HCT116 (cell line): Measurements from ENCODE around the gene DCTN1. TPM values are rescaled to one million over a fixed set of nuclear protein-coding genes. Genes with fewer than 3 reads are reported as not detected.

Experiments
- ATAC-seq: fragments of 200-7000 bp; cut with Tn5 transposase; 2 replicates; pipeline ENCODE4 v1.9.1; 2020; ENCODE audit warnings: mild to moderate bottlenecking, moderate library complexity
- BruUV-seq: library from RNA; stranded (reverse); fragments of 400-500 nt; replicated peaks from 2 replicates; lab custom pipeline; 2021; lab: Mats Ljungman, UMichigan
- CTCF ChIA-PET: fragments of 300-600 bp; sonication (Branson Sonifier 250); formaldehyde crosslinking; loops from one replicate; lab custom pipeline; 2021; ENCODE audit warnings: antibody characterized with exemption; lab: Charles Lee
- POLR2A ChIA-PET: fragments of 300-600, 350-600 bp; sonication (Branson Sonifier 250); formaldehyde crosslinking; loops from one replicate; lab custom pipeline; 2021; ENCODE audit warnings: antibody characterized with exemption; lab: Charles Lee
- RAD21 ChIA-PET, 2 experiments: fragments of 300-600 bp; sonication (Branson Sonifier 250); formaldehyde crosslinking; loops; one replicate each; lab custom pipeline; 2023; ENCODE audit warnings: low total read pairs in 2 of 2; ENCODE audit not compliant: uncharacterized antibody in 2 of 2, unreplicated experiment in 2 of 2, low non-redundant PET in 1 of 2; lab: Charles Lee
- DNase-seq: peaks from one replicate; pipeline ENCODE4 v3.0.0-alpha.2; 2010; ENCODE audit warnings: low read depth, low spot score
- H2AFZ ChIP-seq: fragments of 200-600 bp; shearing (Covaris generic), sonication (generic); 2 replicates; pipeline ENCODE4 v1.6.1; 2017; ENCODE audit warnings: low read depth, mixed run types, mixed read lengths, antibody characterized with exemption, low read length; ENCODE audit not compliant: poor library complexity, severe bottlenecking
- H3K27ac ChIP-seq: 2 replicates; pipeline ENCODE4 v1.5.1; 2012; ENCODE audit warnings: low read depth, low read length
- H3K27me3 ChIP-seq: fragments of 200-600 bp; sonication (generic); 2 replicates; pipeline ENCODE4 v1.6.1; 2016; ENCODE audit warnings: mixed run types, low read length, mixed read lengths; ENCODE audit not compliant: insufficient read depth
- H3K36me3 ChIP-seq, 2 experiments: fragments of 200-500 bp in 1 of 2; fragments of 200-600 bp in 1 of 2; sonication (Bioruptor generic) in 1 of 2; sonication (generic) in 1 of 2; 2 replicates each; pipeline versions ENCODE4 v1.5.1 to v1.6.1; 2014 to 2016; ENCODE audit warnings: low read length in 2 of 2, inconsistent platforms in 1 of 2, mixed read lengths in 1 of 2, mixed run types in 1 of 2; ENCODE audit not compliant: insufficient read depth in 2 of 2, control insufficient read depth in 1 of 2
- H3K4me1 ChIP-seq, 2 experiments: fragments of 200-600 bp in 1 of 2; sonication (generic) in 1 of 2; 2 replicates each; pipeline versions ENCODE4 v1.5.1 to v1.6.1; 2012 to 2017; ENCODE audit warnings: low read length in 2 of 2, inconsistent platforms in 1 of 2, mild to moderate bottlenecking in 1 of 2, mixed read lengths in 1 of 2, mixed run types in 1 of 2, moderate library complexity in 1 of 2; ENCODE audit not compliant: insufficient read depth in 2 of 2, control insufficient read depth in 1 of 2
- H3K4me2 ChIP-seq: fragments of 200-600 bp; sonication (generic); 2 replicates; pipeline ENCODE4 v1.6.1; 2017; ENCODE audit warnings: mixed run types, low read length, mixed read lengths
- H3K4me3 ChIP-seq, 2 experiments: fragments of 200-600 bp in 1 of 2; sonication (generic) in 1 of 2; replicated peaks in 1 of 2; 2 replicates each; pipeline ENCODE4 v1.5.1; 2011 to 2016; ENCODE audit warnings: low read length in 2 of 2, control low read depth in 1 of 2, low read depth in 1 of 2, mild to moderate bottlenecking in 1 of 2, mixed read lengths in 1 of 2, mixed run types in 1 of 2
- H3K79me2 ChIP-seq: fragments of 200-600 bp; sonication (generic); 2 replicates; pipeline ENCODE4 v1.6.1; 2017; ENCODE audit warnings: mild to moderate bottlenecking, mixed run types, low read length, moderate library complexity, mixed read lengths; ENCODE audit not compliant: insufficient read depth
- H3K9ac ChIP-seq: fragments of 200-600 bp; sonication (generic); 2 replicates; pipeline ENCODE4 v1.6.1; 2016; ENCODE audit warnings: low read length, mixed read lengths
- H3K9me2 ChIP-seq: fragments of 200-600 bp; sonication (generic), shearing (Covaris generic); 2 replicates; pipeline ENCODE4 v1.6.1; 2017; ENCODE audit warnings: mixed run types, mild to moderate bottlenecking, moderate library complexity; ENCODE audit not compliant: insufficient read depth
- H3K9me3 ChIP-seq, 2 experiments: fragments of 200-500 bp in 1 of 2; fragments of 200-600 bp in 1 of 2; sonication (Bioruptor generic) in 1 of 2; sonication (generic) in 1 of 2; 2 replicates each; pipeline ENCODE4 v1.6.1; 2014 to 2017; ENCODE audit warnings: low read length in 2 of 2, mixed read lengths in 2 of 2, inconsistent platforms in 1 of 2, low read depth in 1 of 2, mild to moderate bottlenecking in 1 of 2, mixed run types in 1 of 2, moderate library complexity in 1 of 2; ENCODE audit not compliant: control insufficient read depth in 1 of 2, insufficient read depth in 1 of 2
- H4K20me1 ChIP-seq: fragments of 200-600 bp; sonication (generic), shearing (Covaris generic); 2 replicates; pipeline ENCODE4 v1.6.1; 2017; ENCODE audit warnings: mixed run types, mild to moderate bottlenecking, moderate library complexity; ENCODE audit not compliant: insufficient read depth
- ATF3 ChIP-seq: IDR thresholded peaks from 2 replicates; pipeline ENCODE4 v1.6.1; 2012
- CEBPB ChIP-seq: IDR thresholded peaks from 2 replicates; pipeline ENCODE4 v1.6.1; 2012; ENCODE audit warnings: low read depth
- ELF1 ChIP-seq: IDR thresholded peaks from 2 replicates; pipeline ENCODE4 v1.6.1; 2012; ENCODE audit warnings: low read depth, borderline replicate concordance
- FOSL1 ChIP-seq: IDR thresholded peaks from 2 replicates; pipeline ENCODE4 v1.6.1; 2012; ENCODE audit warnings: low read depth
- JUND ChIP-seq: IDR thresholded peaks from 2 replicates; pipeline ENCODE4 v1.6.1; 2012
- MAX ChIP-seq: IDR thresholded peaks from 2 replicates; pipeline ENCODE4 v1.6.1; 2012
- POLR2A ChIP-seq: IDR thresholded peaks from 2 replicates; pipeline ENCODE4 v1.7.0; 2011; ENCODE audit warnings: borderline replicate concordance; ENCODE audit not compliant: insufficient read depth, insufficient read length; ENCODE audit errors: extremely low read depth
- POLR2AphosphoS5 ChIP-seq: IDR thresholded peaks from 2 replicates; pipeline ENCODE4 v1.6.1; 2011; ENCODE audit warnings: mild to moderate bottlenecking, low read depth, low read length, moderate library complexity
- RAD21 ChIP-seq: IDR thresholded peaks from 2 replicates; pipeline ENCODE4 v1.6.1; 2012; ENCODE audit warnings: low read depth, mild to moderate bottlenecking
- SRF ChIP-seq: IDR thresholded peaks from 2 replicates; pipeline ENCODE4 v1.6.1; 2012; ENCODE audit warnings: low read depth
- TCF7L2 ChIP-seq: IDR thresholded peaks from 2 replicates; pipeline ENCODE4 v1.7.0; 2011; ENCODE audit warnings: borderline replicate concordance, inconsistent platforms; ENCODE audit not compliant: insufficient read depth, insufficient read length; ENCODE audit errors: extremely low read depth
- YY1 ChIP-seq: IDR thresholded peaks from 2 replicates; pipeline ENCODE4 v1.6.1; 2011; ENCODE audit warnings: low read length, low read depth, moderate library complexity, mild to moderate bottlenecking; ENCODE audit not compliant: insufficient replicate concordance; ENCODE audit errors: extremely low read depth
- ZBTB33 ChIP-seq: IDR thresholded peaks from 2 replicates; pipeline ENCODE4 v1.6.1; 2011; ENCODE audit warnings: mild to moderate bottlenecking, low read length, moderate library complexity; ENCODE audit not compliant: insufficient replicate concordance; ENCODE audit errors: extremely low read depth
- intact Hi-C: fragments of 100-400 bp; cut with micrococcal nuclease; formaldehyde crosslinking; loops from 2 replicates; pipeline ENCODE4 v1.10.0; 2022
- total RNA-seq: library from RNA; stranded (reverse); gene quantifications from one replicate; pipeline ENCODE4 v1.2.1, GENCODE V29; 2021; ENCODE audit not compliant: unreplicated experiment

DCTN1 gene
- total RNA-seq, 1 experiment from 2014 or later: 129 TPM

- H3K79me2 ChIP-seq: peaks cover 58% of the 10 kb centered on the region
- ChIA-PET CTCF (no interaction called here), RAD21 (no interaction called here), POLR2A (no interaction called here)
- H3K4me3 ChIP-seq: no peak overlapping the region
- no TSS peak for BruUV-seq
- H3K27me3 ChIP-seq: no peaks in the 10 kb centered on the region
- H3K4me1 ChIP-seq: peaks cover 5 to 14% of the 10 kb centered on the region in 2 experiments; a peak in 3 of 4 replicates
- no peaks in the 10 kb centered on the region for H3K9me2 ChIP-seq
- intact Hi-C loops: no loop called here
- H4K20me1 ChIP-seq: no peaks in the 10 kb centered on the region
- no peaks in the 10 kb centered on the region for H3K36me3 ChIP-seq
- DNase-seq: no peak
- H3K9me3 ChIP-seq: no peaks in the 10 kb centered on the region
- no peak overlapping the region for H3K4me2 ChIP-seq
- H2AFZ ChIP-seq: no peak overlapping the region
- no peak overlapping the region for H3K27ac ChIP-seq
- TF ChIP-seq TCF7L2 (no peak), SRF (no peak), POLR2AphosphoS5 (no peak), FOSL1 (no peak), JUND (no peak), POLR2A (no peak), ZBTB33 (no peak), ATF3 (no peak), ELF1 (no peak), YY1 (no peak), CEBPB (no peak), MAX (no peak), RAD21 (no peak)
- TF ChIP-seq, all 23 proteins: peak for 0
- ATAC-seq: no peak
- H3K9ac ChIP-seq: no peak overlapping the region
Observed at GRCh38 chr2:74387346-74387745, 7.2 kb upstream of the DCTN1 start.
